Stimulated activated CD8-positive, alpha-beta memory T cell treated with anti-CD3 and anti-CD28 coated beads, Interleukin-4, amount 100 ng/mL, for 48 hours (primary cell): ENCODE results near the gene FCHSD2.
"Not testable (repeated sequence)": the region's sequence is repeated elsewhere in the genome, so short reads cannot be mapped to it uniquely, and the experiment has no call there.

ENCODE experiments used
- DNase-seq: peaks from one replicate; pipeline ENCODE4 v3.0.0-alpha.2; 2020

Gene FCHSD2

GRCh38 chr11:73116636-73117035 is 25.5 kb downstream of the FCHSD2 start:
- DNase-seq = no peak

- no peak for DNase-seq
These were observed 27.3 kb downstream of the FCHSD2 start for GRCh38 chr11:73114835-73115220.

GRCh38 chr11:73114110-73114834 is 27.8 kb downstream of the FCHSD2 start:
- DNase-seq = no peak

GRCh38 chr11:73113426-73113825 is 28.7 kb downstream of the FCHSD2 start:
- DNase-seq = no peak

- DNase-seq = no peak
These were observed 34.5 kb downstream of the FCHSD2 start for GRCh38 chr11:73107597-73107996.

GRCh38 chr11:73106347-73106746 is 35.8 kb downstream of the FCHSD2 start:
- no peak for DNase-seq

- no peak for DNase-seq
These were observed 41.5 kb downstream of the FCHSD2 start for GRCh38 chr11:73100578-73100977.

- DNase-seq = no peak
These were observed 42.4 kb downstream of the FCHSD2 start for GRCh38 chr11:73099512-73100266.

GRCh38 chr11:73095613-73096012 is 46.5 kb downstream of the FCHSD2 start:
- DNase-seq = no peak

- no peak for DNase-seq
These were observed 50.4 kb downstream of the FCHSD2 start for GRCh38 chr11:73091521-73092305.

GRCh38 chr11:73087730-73088129 is 54.4 kb downstream of the FCHSD2 start:
- no peak for DNase-seq

- no peak for DNase-seq
These were observed 56.8 kb downstream of the FCHSD2 start for GRCh38 chr11:73085189-73085875.

- DNase-seq = no peak
These were observed 63.5 kb downstream of the FCHSD2 start for GRCh38 chr11:73078631-73079030.

GRCh38 chr11:73077454-73077853 is 64.7 kb downstream of the FCHSD2 start:
- no peak for DNase-seq

GRCh38 chr11:73074319-73074718 is 67.8 kb downstream of the FCHSD2 start:
- no peak for DNase-seq

GRCh38 chr11:73072935-73073481 is 69.1 kb downstream of the FCHSD2 start:
- no peak for DNase-seq

- no peak for DNase-seq
These were observed 71.5 kb downstream of the FCHSD2 start for GRCh38 chr11:73070653-73071052.

GRCh38 chr11:73061857-73062424 is 80.2 kb downstream of the FCHSD2 start:
- DNase-seq = not testable (repeated sequence)

GRCh38 chr11:73061434-73061833 is 80.7 kb downstream of the FCHSD2 start:
- not testable (repeated sequence) for DNase-seq

GRCh38 chr11:73059915-73060314 is 82.2 kb downstream of the FCHSD2 start:
- no peak for DNase-seq

GRCh38 chr11:73058989-73059674 is 83.0 kb downstream of the FCHSD2 start:
- DNase-seq = no peak
